Thyroid gland (tissue), 4 donors: ENCODE measurements around the gene NFILZ.

Experiments
- POLR2A ChIP-seq, 2 donors: fragments of 450-650 bp; IDR thresholded peaks; one replicate each; pipeline ENCODE4 v1.6.1; 2017; ENCODE audit warnings: antibody characterized with exemption in 2 of 2, mild to moderate bottlenecking in 2 of 2, moderate library complexity in 1 of 2
- TF ChIP-seq, protein P1 (sequence below), 6 experiments: fragments of 200-600 bp in 3 of 6; fragments of 450-650 bp in 3 of 6; sonication (generic) in 3 of 6; IDR thresholded peaks; one replicate each; pipeline ENCODE4 v1.5.1; 2016 to 2019; ENCODE audit warnings: antibody characterized with exemption in 6 of 6, mild to moderate bottlenecking in 2 of 6, inconsistent platforms in 1 of 6, moderate library complexity in 1 of 6

DNA sequence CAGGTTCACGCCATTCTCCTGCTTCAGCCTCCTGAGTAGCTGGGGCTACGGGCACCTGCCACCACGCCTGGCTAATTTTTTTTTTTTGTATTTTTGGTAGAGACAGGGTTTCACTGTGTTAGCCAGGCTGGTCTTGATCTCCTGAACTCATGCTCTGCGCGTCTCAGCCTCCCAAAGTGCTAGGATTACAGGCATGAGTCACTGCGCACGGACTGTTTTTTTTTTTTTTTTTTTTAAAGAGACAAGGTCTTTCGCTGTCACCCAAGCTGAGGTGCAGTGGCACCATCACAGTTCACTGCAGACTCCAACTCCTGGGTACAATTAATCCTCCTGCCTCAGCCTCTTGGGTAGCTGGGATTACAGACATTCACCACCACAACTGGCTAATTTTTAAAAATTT, 11.7 kb upstream of the NFILZ start:
- TF ChIP-seq, protein P1, sequence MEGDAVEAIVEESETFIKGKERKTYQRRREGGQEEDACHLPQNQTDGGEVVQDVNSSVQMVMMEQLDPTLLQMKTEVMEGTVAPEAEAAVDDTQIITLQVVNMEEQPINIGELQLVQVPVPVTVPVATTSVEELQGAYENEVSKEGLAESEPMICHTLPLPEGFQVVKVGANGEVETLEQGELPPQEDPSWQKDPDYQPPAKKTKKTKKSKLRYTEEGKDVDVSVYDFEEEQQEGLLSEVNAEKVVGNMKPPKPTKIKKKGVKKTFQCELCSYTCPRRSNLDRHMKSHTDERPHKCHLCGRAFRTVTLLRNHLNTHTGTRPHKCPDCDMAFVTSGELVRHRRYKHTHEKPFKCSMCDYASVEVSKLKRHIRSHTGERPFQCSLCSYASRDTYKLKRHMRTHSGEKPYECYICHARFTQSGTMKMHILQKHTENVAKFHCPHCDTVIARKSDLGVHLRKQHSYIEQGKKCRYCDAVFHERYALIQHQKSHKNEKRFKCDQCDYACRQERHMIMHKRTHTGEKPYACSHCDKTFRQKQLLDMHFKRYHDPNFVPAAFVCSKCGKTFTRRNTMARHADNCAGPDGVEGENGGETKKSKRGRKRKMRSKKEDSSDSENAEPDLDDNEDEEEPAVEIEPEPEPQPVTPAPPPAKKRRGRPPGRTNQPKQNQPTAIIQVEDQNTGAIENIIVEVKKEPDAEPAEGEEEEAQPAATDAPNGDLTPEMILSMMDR (IDR thresholded peaks at IDR 0.05), result no peak
- no peak for TF ChIP-seq POLR2A (IDR thresholded peaks at IDR 0.05)
